ENCODE measurements around the gene PBX1.

PBX1 gene

DNA sequence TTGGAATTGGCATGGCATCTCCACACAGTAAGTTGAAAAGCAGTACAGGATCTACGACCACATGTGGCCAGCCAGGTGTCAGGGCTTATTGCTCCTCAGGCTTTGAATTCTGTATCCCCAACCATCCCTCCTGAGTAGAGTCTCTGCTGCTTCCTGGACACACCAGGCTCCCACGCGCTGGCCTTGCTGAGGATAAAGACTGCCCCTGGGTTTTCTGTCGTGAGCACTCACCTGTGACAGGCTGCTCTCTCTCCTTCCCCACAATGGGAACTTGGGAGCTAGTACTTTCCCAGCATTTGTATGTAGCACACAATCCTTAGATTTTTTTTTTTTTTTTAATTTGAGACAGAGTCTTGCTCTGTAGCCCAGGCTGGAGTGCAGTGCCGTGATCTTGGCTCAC is 33.6 kb downstream of the PBX1 start:
- no peak for DNase-seq (ENCODE audit: low read depth)
- TF ChIP-seq, protein P1, sequence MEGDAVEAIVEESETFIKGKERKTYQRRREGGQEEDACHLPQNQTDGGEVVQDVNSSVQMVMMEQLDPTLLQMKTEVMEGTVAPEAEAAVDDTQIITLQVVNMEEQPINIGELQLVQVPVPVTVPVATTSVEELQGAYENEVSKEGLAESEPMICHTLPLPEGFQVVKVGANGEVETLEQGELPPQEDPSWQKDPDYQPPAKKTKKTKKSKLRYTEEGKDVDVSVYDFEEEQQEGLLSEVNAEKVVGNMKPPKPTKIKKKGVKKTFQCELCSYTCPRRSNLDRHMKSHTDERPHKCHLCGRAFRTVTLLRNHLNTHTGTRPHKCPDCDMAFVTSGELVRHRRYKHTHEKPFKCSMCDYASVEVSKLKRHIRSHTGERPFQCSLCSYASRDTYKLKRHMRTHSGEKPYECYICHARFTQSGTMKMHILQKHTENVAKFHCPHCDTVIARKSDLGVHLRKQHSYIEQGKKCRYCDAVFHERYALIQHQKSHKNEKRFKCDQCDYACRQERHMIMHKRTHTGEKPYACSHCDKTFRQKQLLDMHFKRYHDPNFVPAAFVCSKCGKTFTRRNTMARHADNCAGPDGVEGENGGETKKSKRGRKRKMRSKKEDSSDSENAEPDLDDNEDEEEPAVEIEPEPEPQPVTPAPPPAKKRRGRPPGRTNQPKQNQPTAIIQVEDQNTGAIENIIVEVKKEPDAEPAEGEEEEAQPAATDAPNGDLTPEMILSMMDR (IDR thresholded peaks at IDR 0.05; ENCODE audit: control insufficient read depth, insufficient read depth, low read depth, low read length, missing control alignments): no peak
- no peak overlapping the region for H3K4me3 ChIP-seq (ENCODE audit: control insufficient read depth, low read depth, low read length)

DNA sequence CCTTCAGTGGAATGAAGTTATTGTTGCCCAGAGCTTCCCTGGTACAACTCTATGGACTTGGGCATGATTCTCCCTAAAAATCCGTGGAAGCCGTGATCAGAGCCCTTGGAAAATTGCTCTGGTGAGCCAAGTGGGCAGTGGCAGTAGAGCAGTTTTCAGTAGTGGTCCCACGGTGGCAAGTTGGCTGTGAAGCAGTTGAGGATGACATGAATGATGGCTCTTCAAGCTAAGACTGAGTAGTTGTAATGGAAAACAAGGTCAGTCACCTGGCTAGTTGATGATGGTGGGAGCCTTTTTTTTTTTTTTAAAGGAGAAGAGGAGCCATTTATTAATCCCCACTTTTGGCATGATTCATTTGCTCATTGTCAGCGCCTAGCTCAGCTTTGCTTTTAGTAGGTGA is 36.2 kb downstream of the PBX1 start:
- TF ChIP-seq, protein P1 (IDR thresholded peaks at IDR 0.05; ENCODE audit: control insufficient read depth, insufficient read depth, low read depth, low read length, missing control alignments): no peak

DNA sequence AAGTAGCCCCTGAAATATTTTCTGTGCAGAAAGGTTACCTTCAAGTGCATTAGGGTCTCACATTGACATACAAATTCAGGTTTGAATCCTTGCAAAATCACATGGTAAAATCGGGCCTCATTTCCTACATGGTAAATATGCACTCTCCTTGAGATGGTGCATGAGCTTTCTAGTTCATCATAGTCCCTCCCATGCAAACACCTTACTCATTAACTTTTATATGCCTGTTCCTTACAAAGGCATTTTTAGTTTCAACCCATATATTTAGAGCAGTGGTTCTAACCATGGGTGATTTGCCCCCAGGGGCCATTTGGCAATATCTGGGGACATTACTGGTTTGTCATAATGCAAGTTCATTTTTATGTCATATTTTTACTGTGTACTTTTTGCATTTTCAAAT is 37.2 kb downstream of the PBX1 start:
- no peak for DNase-seq (ENCODE audit: low read depth)
- TF ChIP-seq, protein P1 (IDR thresholded peaks at IDR 0.05; ENCODE audit: control insufficient read depth, insufficient read depth, low read depth, low read length, missing control alignments): no peak
- no peak overlapping the region for H3K4me3 ChIP-seq (ENCODE audit: control insufficient read depth, low read depth, low read length)

More for the DNA sequence above, 36.2 kb downstream of the PBX1 start:
- no peak overlapping the region for H3K4me3 ChIP-seq (ENCODE audit: control insufficient read depth, low read depth, low read length)
- DNase-seq (ENCODE audit: low read depth): no peak

DNA sequence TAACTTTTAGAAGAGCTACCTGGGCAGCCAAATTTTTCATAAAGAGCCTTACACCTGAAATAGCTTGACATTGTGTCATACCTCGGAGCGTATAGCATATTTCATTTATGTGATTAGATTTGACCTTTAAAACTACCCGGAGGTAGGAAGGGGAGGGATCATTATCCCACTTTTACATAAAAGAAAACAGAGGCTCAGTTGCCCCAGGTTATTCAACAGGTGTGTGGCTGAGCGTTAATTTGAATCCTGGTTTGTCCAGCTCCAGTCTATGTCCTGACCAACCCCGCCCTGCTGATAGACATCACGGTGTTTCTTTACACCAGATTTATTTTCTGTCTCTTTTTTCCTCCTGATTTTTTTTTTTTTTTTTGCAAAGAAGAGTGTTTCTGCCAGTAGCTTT is 39.7 kb downstream of the PBX1 start:
- no peak overlapping the region for H3K4me3 ChIP-seq (ENCODE audit: control insufficient read depth, low read depth, low read length)
- TF ChIP-seq, protein P1 (IDR thresholded peaks at IDR 0.05; ENCODE audit: control insufficient read depth, insufficient read depth, low read depth, low read length, missing control alignments): no peak
- no peak for DNase-seq (ENCODE audit: low read depth)

DNA sequence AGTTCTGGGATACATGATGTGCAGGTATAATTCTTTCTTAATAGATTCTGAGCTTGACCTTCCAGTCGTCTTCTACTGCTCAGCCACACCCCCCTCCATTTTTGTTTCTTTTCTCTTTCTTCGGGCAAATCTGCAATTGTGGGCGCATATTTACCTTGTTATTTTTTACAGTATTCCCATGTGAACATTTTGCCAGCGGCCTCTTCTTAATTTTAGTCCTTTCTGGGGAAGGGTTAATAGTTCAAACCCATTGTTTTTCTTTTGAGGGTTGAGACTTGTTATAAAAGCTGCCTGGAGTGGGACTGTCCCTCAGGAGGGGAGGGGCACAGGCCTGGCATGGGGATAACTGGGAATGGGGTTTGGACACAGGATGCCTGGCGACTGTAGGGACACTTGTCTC is 40.3 kb downstream of the PBX1 start:
- TF ChIP-seq, protein P1 (IDR thresholded peaks at IDR 0.05; ENCODE audit: control insufficient read depth, insufficient read depth, low read depth, low read length, missing control alignments): no peak
- DNase-seq (ENCODE audit: low read depth): no peak

DNA sequence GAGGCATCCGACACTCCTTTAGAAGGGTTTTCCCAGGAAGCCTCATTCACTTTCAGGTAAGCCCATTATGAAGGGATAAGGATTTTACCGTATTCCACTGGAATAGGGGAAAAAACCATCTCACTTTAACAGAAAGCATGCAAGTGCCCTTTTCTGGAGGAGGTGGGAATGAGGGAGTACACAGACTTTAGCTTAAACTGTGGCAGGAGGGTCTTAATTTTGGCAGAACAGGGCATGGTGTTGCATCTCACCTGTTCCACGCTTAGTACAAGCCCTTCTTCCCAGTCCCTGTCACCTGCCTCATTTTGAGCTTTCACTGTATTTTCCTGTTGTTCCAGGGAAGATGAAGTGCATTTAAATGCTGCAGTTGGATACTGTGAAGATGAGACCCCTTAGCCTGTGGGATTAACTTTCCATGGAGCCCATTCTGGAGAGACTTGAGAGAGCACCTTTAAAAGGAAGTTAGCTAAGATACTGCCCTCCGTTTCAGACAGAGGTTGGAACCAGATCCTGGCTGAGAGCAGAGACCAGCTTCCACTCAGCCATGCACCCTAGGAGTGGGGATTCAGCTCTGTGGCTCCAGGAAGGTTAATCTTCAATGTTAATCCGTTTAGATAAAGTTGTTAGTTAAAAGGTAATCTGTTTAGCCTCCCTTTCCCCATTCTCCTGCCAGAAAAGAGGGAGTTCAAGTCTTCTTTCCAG is 42.6 kb downstream of the PBX1 start:
- TF ChIP-seq, protein P1 (IDR thresholded peaks at IDR 0.05; ENCODE audit: control insufficient read depth, insufficient read depth, low read depth, low read length, missing control alignments): no peak
- DNase-seq (ENCODE audit: low read depth): no peak
- H3K4me3 ChIP-seq (ENCODE audit: control insufficient read depth, low read depth, low read length): no peak overlapping the region

More for the DNA sequence above, 40.3 kb downstream of the PBX1 start:
- H3K4me3 ChIP-seq (ENCODE audit: control insufficient read depth, low read depth, low read length): no peak overlapping the region
